GM15510 (cell line): ENCODE data around the gene NIPAL3.

Source experiments
- POLR2A ChIP-seq: IDR thresholded peaks from 3 replicates; pipeline ENCODE4 v1.6.1; 2011; ENCODE audit warnings: borderline replicate concordance; ENCODE audit not compliant: insufficient read length; ENCODE audit errors: extremely low read depth

Gene NIPAL3

GRCh38 chr1:24459551-24460266, 44.1 kb downstream of the NIPAL3 start:
- no peak for TF ChIP-seq POLR2A

GRCh38 chr1:24463776-24464735, 48.5 kb downstream of the NIPAL3 start:
- no peak for TF ChIP-seq POLR2A

- TF ChIP-seq POLR2A = no peak
Measured at GRCh38 chr1:24465099-24465498, 49.5 kb downstream of the NIPAL3 start.

- TF ChIP-seq POLR2A = no peak
Measured at GRCh38 chr1:24465638-24466037, 50.0 kb downstream of the NIPAL3 start.

GRCh38 chr1:24468685-24469316, 53.2 kb downstream of the NIPAL3 start:
- no peak for TF ChIP-seq POLR2A

- no peak for TF ChIP-seq POLR2A
Measured at GRCh38 chr1:24470592-24470991, 55.0 kb downstream of the NIPAL3 start.

GRCh38 chr1:24472527-24473251, 57.1 kb downstream of the NIPAL3 start:
- TF ChIP-seq POLR2A = no peak

- TF ChIP-seq POLR2A = no peak
Measured at GRCh38 chr1:24474193-24474592, 58.6 kb downstream of the NIPAL3 start.

- TF ChIP-seq POLR2A = no peak
Measured at GRCh38 chr1:24475700-24476099, 60.1 kb downstream of the NIPAL3 start.

GRCh38 chr1:24476571-24476970, 61.0 kb downstream of the NIPAL3 start:
- TF ChIP-seq POLR2A = no peak

- no peak for TF ChIP-seq POLR2A
Measured at GRCh38 chr1:24477309-24477708, 61.7 kb downstream of the NIPAL3 start.

- no peak for TF ChIP-seq POLR2A
Measured at GRCh38 chr1:24481101-24481500, 65.5 kb downstream of the NIPAL3 start.

- no peak for TF ChIP-seq POLR2A
Measured at GRCh38 chr1:24481843-24482610, 66.4 kb downstream of the NIPAL3 start.

GRCh38 chr1:24483441-24483840, 67.8 kb downstream of the NIPAL3 start:
- no peak for TF ChIP-seq POLR2A
